HCT116 (cell line): ENCODE measurements around the gene ZDHHC9. TPM values are rescaled to one million over a fixed set of nuclear protein-coding genes. Genes with fewer than 3 reads are reported as not detected.

Experiments used
- ATAC-seq: fragments of 200-7000 bp; cut with Tn5 transposase; 2 replicates; pipeline ENCODE4 v1.9.1; 2020; ENCODE audit warnings: mild to moderate bottlenecking, moderate library complexity
- BruUV-seq: library from RNA; stranded (reverse); fragments of 400-500 nt; replicated peaks from 2 replicates; lab custom pipeline; 2021; lab: Mats Ljungman, UMichigan
- CTCF ChIA-PET: fragments of 300-600 bp; sonication (Branson Sonifier 250); formaldehyde crosslinking; loops from one replicate; lab custom pipeline; 2021; ENCODE audit warnings: antibody characterized with exemption; lab: Charles Lee
- POLR2A ChIA-PET: fragments of 300-600, 350-600 bp; sonication (Branson Sonifier 250); formaldehyde crosslinking; loops from one replicate; lab custom pipeline; 2021; ENCODE audit warnings: antibody characterized with exemption; lab: Charles Lee
- RAD21 ChIA-PET, 2 experiments: fragments of 300-600 bp; sonication (Branson Sonifier 250); formaldehyde crosslinking; loops; one replicate each; lab custom pipeline; 2023; ENCODE audit warnings: low total read pairs in 2 of 2; ENCODE audit not compliant: uncharacterized antibody in 2 of 2, unreplicated experiment in 2 of 2, low non-redundant PET in 1 of 2; lab: Charles Lee
- DNase-seq: peaks from one replicate; pipeline ENCODE4 v3.0.0-alpha.2; 2010; ENCODE audit warnings: low read depth, low spot score
- H2AFZ ChIP-seq: fragments of 200-600 bp; shearing (Covaris generic), sonication (generic); 2 replicates; pipeline ENCODE4 v1.6.1; 2017; ENCODE audit warnings: low read depth, mixed run types, mixed read lengths, antibody characterized with exemption, low read length; ENCODE audit not compliant: poor library complexity, severe bottlenecking
- H3K27ac ChIP-seq: 2 replicates; pipeline ENCODE4 v1.5.1; 2012; ENCODE audit warnings: low read depth, low read length
- H3K27me3 ChIP-seq: fragments of 200-600 bp; sonication (generic); 2 replicates; pipeline ENCODE4 v1.6.1; 2016; ENCODE audit warnings: mixed run types, low read length, mixed read lengths; ENCODE audit not compliant: insufficient read depth
- H3K36me3 ChIP-seq, 2 experiments: fragments of 200-500 bp in 1 of 2; fragments of 200-600 bp in 1 of 2; sonication (Bioruptor generic) in 1 of 2; sonication (generic) in 1 of 2; 2 replicates each; pipeline versions ENCODE4 v1.5.1 to v1.6.1; 2014 to 2016; ENCODE audit warnings: low read length in 2 of 2, inconsistent platforms in 1 of 2, mixed read lengths in 1 of 2, mixed run types in 1 of 2; ENCODE audit not compliant: insufficient read depth in 2 of 2, control insufficient read depth in 1 of 2
- H3K4me1 ChIP-seq, 2 experiments: fragments of 200-600 bp in 1 of 2; sonication (generic) in 1 of 2; 2 replicates each; pipeline versions ENCODE4 v1.5.1 to v1.6.1; 2012 to 2017; ENCODE audit warnings: low read length in 2 of 2, inconsistent platforms in 1 of 2, mild to moderate bottlenecking in 1 of 2, mixed read lengths in 1 of 2, mixed run types in 1 of 2, moderate library complexity in 1 of 2; ENCODE audit not compliant: insufficient read depth in 2 of 2, control insufficient read depth in 1 of 2
- H3K4me2 ChIP-seq: fragments of 200-600 bp; sonication (generic); 2 replicates; pipeline ENCODE4 v1.6.1; 2017; ENCODE audit warnings: mixed run types, low read length, mixed read lengths
- H3K4me3 ChIP-seq, 2 experiments: fragments of 200-600 bp in 1 of 2; sonication (generic) in 1 of 2; replicated peaks in 1 of 2; 2 replicates each; pipeline ENCODE4 v1.5.1; 2011 to 2016; ENCODE audit warnings: low read length in 2 of 2, control low read depth in 1 of 2, low read depth in 1 of 2, mild to moderate bottlenecking in 1 of 2, mixed read lengths in 1 of 2, mixed run types in 1 of 2
- H3K79me2 ChIP-seq: fragments of 200-600 bp; sonication (generic); 2 replicates; pipeline ENCODE4 v1.6.1; 2017; ENCODE audit warnings: mild to moderate bottlenecking, mixed run types, low read length, moderate library complexity, mixed read lengths; ENCODE audit not compliant: insufficient read depth
- H3K9ac ChIP-seq: fragments of 200-600 bp; sonication (generic); 2 replicates; pipeline ENCODE4 v1.6.1; 2016; ENCODE audit warnings: low read length, mixed read lengths
- H3K9me2 ChIP-seq: fragments of 200-600 bp; sonication (generic), shearing (Covaris generic); 2 replicates; pipeline ENCODE4 v1.6.1; 2017; ENCODE audit warnings: mixed run types, mild to moderate bottlenecking, moderate library complexity; ENCODE audit not compliant: insufficient read depth
- H3K9me3 ChIP-seq, 2 experiments: fragments of 200-500 bp in 1 of 2; fragments of 200-600 bp in 1 of 2; sonication (Bioruptor generic) in 1 of 2; sonication (generic) in 1 of 2; 2 replicates each; pipeline ENCODE4 v1.6.1; 2014 to 2017; ENCODE audit warnings: low read length in 2 of 2, mixed read lengths in 2 of 2, inconsistent platforms in 1 of 2, low read depth in 1 of 2, mild to moderate bottlenecking in 1 of 2, mixed run types in 1 of 2, moderate library complexity in 1 of 2; ENCODE audit not compliant: control insufficient read depth in 1 of 2, insufficient read depth in 1 of 2
- H4K20me1 ChIP-seq: fragments of 200-600 bp; sonication (generic), shearing (Covaris generic); 2 replicates; pipeline ENCODE4 v1.6.1; 2017; ENCODE audit warnings: mixed run types, mild to moderate bottlenecking, moderate library complexity; ENCODE audit not compliant: insufficient read depth
- CEBPB ChIP-seq: IDR thresholded peaks from 2 replicates; pipeline ENCODE4 v1.6.1; 2012; ENCODE audit warnings: low read depth
- EGR1 ChIP-seq: IDR thresholded peaks from 2 replicates; pipeline ENCODE4 v1.6.1; 2012; ENCODE audit warnings: low read depth
- ELF1 ChIP-seq: IDR thresholded peaks from 2 replicates; pipeline ENCODE4 v1.6.1; 2012; ENCODE audit warnings: low read depth, borderline replicate concordance
- EZH2phosphoT487 ChIP-seq: fragments of 200-600 bp; IDR thresholded peaks from 2 replicates; pipeline ENCODE4 v1.6.1; 2018; ENCODE audit warnings: antibody characterized with exemption, borderline replicate concordance
- POLR2A ChIP-seq: IDR thresholded peaks from 2 replicates; pipeline ENCODE4 v1.7.0; 2011; ENCODE audit warnings: borderline replicate concordance; ENCODE audit not compliant: insufficient read depth, insufficient read length; ENCODE audit errors: extremely low read depth
- POLR2AphosphoS5 ChIP-seq: IDR thresholded peaks from 2 replicates; pipeline ENCODE4 v1.6.1; 2011; ENCODE audit warnings: mild to moderate bottlenecking, low read depth, low read length, moderate library complexity
- RAD21 ChIP-seq: IDR thresholded peaks from 2 replicates; pipeline ENCODE4 v1.6.1; 2012; ENCODE audit warnings: low read depth, mild to moderate bottlenecking
- SIN3A ChIP-seq: IDR thresholded peaks from 2 replicates; pipeline ENCODE4 v1.6.1; 2012; ENCODE audit warnings: low read depth
- SRF ChIP-seq: IDR thresholded peaks from 2 replicates; pipeline ENCODE4 v1.6.1; 2012; ENCODE audit warnings: low read depth
- TCF7L2 ChIP-seq: IDR thresholded peaks from 2 replicates; pipeline ENCODE4 v1.7.0; 2011; ENCODE audit warnings: borderline replicate concordance, inconsistent platforms; ENCODE audit not compliant: insufficient read depth, insufficient read length; ENCODE audit errors: extremely low read depth
- ZNF274 ChIP-seq: fragments of 200-500 bp; sonication (Bioruptor generic); IDR thresholded peaks from 2 replicates; pipeline ENCODE4 v1.6.1; 2014; ENCODE audit warnings: mild to moderate bottlenecking, low read depth, low read length, inconsistent platforms
- intact Hi-C: fragments of 100-400 bp; cut with micrococcal nuclease; formaldehyde crosslinking; loops from 2 replicates; pipeline ENCODE4 v1.10.0; 2022
- total RNA-seq: library from RNA; stranded (reverse); gene quantifications from one replicate; pipeline ENCODE4 v1.2.1, GENCODE V29; 2021; ENCODE audit not compliant: unreplicated experiment
- TF ChIP-seq, protein P1 (sequence below): IDR thresholded peaks from 2 replicates; pipeline ENCODE4 v1.6.1; 2012
- TF ChIP-seq, protein P2 (sequence below): IDR thresholded peaks from 2 replicates; pipeline ENCODE4 v1.6.1; 2012
- TF ChIP-seq, protein P3 (sequence below): IDR thresholded peaks from 2 replicates; pipeline ENCODE4 v1.6.1; 2012; ENCODE audit warnings: low read depth
- TF ChIP-seq, protein P4 (sequence below): IDR thresholded peaks from 2 replicates; pipeline ENCODE4 v1.6.1; 2011; ENCODE audit warnings: mild to moderate bottlenecking, low read length, moderate library complexity; ENCODE audit not compliant: insufficient replicate concordance; ENCODE audit errors: extremely low read depth

The ZDHHC9 gene
- total RNA-seq, 1 experiment from 2014 or later, result 18.9 TPM

DNA sequence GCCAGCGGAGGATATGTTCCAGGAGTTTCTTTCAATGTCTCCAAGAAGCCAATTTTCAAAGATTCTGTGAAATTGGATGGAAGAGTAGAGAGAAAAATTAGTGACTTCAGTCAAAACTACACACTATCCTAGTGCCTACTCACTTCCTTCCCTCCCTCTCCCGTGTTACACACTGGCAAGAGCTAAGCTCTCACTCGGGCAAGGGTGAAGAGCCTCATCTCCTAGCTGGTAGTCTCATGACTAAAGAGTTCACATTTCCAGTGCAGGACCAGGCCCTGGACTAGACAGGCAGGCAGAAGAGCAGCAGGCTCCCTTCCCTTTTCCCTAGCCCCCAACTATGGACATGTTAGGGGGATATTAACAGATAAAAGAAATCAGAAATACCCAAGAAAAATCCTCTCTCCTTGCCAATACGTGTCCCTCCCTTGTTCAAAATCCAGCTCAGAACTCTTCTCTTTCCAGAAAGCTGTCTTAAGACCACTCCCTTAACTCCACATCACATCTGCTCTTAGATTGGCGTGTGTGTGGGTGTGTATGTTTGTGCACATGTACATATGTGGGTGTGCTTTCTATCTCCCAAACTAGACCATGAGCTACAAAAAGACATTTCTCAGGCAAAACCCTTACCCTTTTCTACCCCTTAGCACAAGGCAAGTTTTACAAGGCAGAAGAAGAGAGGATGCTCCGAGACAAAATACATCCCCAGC, 29.9 kb downstream of the ZDHHC9 start:
- no peak overlapping the region for H3K4me3 ChIP-seq
- ChIA-PET RAD21 (no interaction called here), POLR2A (no interaction called here), CTCF (no interaction called here)
- intact Hi-C loops, result no loop called here
- H2AFZ ChIP-seq, result no peak overlapping the region
- H3K4me2 ChIP-seq, result no peak overlapping the region
- no peak overlapping the region for H3K27ac ChIP-seq
- no peak overlapping the region for H3K9ac ChIP-seq
- H3K9me2 ChIP-seq, result no peaks in the 10 kb centered on the region
- H3K36me3 ChIP-seq, result 0 out of 4 replicates have a peak, but pooled peaks cover 0 to 2% of the 10 kb centered on the region in 2 experiments
- no peaks in the 10 kb centered on the region for H3K4me1 ChIP-seq
- no peak for ATAC-seq
- H3K79me2 ChIP-seq, result no peaks in the 10 kb centered on the region
- no peaks in the 10 kb centered on the region for H3K27me3 ChIP-seq
- H3K9me3 ChIP-seq, result no peaks in the 10 kb centered on the region
- no peak for DNase-seq
- no peak for TF ChIP-seq ZNF274
- TF ChIP-seq, protein P1, sequence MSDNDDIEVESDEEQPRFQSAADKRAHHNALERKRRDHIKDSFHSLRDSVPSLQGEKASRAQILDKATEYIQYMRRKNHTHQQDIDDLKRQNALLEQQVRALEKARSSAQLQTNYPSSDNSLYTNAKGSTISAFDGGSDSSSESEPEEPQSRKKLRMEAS, result no peak
- TF ChIP-seq POLR2AphosphoS5, result no peak
- TF ChIP-seq POLR2A, result no peak
- TF ChIP-seq TCF7L2, result no peak
- TF ChIP-seq EZH2phosphoT487, result no peak
- no peak for TF ChIP-seq ELF1
- no peak for TF ChIP-seq SRF
- TF ChIP-seq, protein P2, sequence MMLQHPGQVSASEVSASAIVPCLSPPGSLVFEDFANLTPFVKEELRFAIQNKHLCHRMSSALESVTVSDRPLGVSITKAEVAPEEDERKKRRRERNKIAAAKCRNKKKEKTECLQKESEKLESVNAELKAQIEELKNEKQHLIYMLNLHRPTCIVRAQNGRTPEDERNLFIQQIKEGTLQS, result no peak
- no peak for TF ChIP-seq EGR1
- no peak for TF ChIP-seq SIN3A
- no peak for TF ChIP-seq CEBPB
- TF ChIP-seq, protein P3, sequence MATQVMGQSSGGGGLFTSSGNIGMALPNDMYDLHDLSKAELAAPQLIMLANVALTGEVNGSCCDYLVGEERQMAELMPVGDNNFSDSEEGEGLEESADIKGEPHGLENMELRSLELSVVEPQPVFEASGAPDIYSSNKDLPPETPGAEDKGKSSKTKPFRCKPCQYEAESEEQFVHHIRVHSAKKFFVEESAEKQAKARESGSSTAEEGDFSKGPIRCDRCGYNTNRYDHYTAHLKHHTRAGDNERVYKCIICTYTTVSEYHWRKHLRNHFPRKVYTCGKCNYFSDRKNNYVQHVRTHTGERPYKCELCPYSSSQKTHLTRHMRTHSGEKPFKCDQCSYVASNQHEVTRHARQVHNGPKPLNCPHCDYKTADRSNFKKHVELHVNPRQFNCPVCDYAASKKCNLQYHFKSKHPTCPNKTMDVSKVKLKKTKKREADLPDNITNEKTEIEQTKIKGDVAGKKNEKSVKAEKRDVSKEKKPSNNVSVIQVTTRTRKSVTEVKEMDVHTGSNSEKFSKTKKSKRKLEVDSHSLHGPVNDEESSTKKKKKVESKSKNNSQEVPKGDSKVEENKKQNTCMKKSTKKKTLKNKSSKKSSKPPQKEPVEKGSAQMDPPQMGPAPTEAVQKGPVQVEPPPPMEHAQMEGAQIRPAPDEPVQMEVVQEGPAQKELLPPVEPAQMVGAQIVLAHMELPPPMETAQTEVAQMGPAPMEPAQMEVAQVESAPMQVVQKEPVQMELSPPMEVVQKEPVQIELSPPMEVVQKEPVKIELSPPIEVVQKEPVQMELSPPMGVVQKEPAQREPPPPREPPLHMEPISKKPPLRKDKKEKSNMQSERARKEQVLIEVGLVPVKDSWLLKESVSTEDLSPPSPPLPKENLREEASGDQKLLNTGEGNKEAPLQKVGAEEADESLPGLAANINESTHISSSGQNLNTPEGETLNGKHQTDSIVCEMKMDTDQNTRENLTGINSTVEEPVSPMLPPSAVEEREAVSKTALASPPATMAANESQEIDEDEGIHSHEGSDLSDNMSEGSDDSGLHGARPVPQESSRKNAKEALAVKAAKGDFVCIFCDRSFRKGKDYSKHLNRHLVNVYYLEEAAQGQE, result no peak
- TF ChIP-seq, protein P4, sequence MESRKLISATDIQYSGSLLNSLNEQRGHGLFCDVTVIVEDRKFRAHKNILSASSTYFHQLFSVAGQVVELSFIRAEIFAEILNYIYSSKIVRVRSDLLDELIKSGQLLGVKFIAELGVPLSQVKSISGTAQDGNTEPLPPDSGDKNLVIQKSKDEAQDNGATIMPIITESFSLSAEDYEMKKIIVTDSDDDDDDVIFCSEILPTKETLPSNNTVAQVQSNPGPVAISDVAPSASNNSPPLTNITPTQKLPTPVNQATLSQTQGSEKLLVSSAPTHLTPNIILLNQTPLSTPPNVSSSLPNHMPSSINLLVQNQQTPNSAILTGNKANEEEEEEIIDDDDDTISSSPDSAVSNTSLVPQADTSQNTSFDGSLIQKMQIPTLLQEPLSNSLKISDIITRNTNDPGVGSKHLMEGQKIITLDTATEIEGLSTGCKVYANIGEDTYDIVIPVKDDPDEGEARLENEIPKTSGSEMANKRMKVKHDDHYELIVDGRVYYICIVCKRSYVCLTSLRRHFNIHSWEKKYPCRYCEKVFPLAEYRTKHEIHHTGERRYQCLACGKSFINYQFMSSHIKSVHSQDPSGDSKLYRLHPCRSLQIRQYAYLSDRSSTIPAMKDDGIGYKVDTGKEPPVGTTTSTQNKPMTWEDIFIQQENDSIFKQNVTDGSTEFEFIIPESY, result no peak
- no peak for TF ChIP-seq RAD21
- no peaks in the 10 kb centered on the region for H4K20me1 ChIP-seq
- BruUV-seq, result no TSS peak
